ENCODE measurements around the gene HMCN1.
"Not testable (repeated sequence)": the region's sequence is repeated elsewhere in the genome, so short reads cannot be mapped to it uniquely, and the experiment has no call there.

The HMCN1 gene

DNA sequence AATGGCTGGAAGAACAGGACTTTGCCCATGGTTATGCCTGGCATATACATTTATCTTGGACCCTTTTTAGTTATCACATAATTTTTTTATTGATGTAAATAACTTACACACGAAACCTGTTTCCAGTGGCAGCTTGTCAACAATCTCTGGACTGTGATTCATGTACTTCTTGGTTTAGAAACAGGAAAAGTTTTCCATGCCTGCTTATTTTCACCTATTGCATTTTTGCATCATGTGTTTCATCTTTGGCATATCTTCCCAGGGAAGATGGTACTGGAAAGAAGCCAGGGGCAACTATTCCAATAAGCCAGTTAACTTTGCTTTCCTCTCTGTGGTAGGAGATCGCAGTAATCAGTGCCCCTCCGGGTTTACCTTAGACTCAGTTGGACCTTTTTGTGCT lies 430.6 kb downstream of the HMCN1 start:
- no peak for DNase-seq

DNA sequence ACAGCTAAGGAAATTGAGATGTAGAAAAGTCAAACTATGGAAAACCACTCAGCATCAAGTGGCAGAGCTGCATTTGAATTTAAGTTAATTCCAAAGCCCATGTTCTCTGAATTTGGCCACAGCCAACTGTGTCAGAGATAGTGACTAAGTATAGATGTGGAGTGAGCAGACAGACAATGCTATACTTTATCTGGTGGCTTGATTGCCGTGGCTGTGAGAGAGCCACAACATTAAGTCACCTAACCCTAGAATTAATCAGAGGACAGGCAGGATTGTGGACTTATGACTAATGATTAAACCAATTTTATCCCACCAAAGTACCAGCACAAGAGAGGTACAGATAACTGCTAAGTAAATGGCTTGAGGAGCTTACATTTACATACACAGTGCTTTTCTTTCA lies 431.1 kb downstream of the HMCN1 start:
- no peak for DNase-seq

- DNase-seq, result no peak
Measured at GRCh38 chr1:186167096-186167668, 433.0 kb downstream of the HMCN1 start.

DNA sequence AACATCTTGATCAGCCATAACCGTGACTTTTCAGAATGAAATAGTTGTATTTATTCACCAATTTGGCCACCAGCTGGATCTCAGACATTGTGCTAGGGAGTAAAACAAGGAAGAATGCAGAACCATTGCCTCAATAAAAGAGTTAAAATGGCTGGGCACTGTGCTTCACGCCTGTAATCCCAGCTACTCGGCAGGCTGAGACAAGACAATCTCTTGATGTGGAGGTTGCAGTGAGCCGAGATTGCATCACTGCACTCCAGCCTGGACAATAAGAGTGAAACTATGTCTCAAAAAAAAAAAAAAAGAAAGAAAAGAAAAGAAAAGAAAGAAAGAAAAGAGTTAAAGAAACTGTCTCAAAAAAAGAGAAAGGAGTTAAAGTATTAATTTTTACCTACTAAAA lies 441.4 kb downstream of the HMCN1 start:
- no peak for DNase-seq

GRCh38 chr1:186178426-186179043 lies 444.3 kb downstream of the HMCN1 start:
- no peak for DNase-seq

DNA sequence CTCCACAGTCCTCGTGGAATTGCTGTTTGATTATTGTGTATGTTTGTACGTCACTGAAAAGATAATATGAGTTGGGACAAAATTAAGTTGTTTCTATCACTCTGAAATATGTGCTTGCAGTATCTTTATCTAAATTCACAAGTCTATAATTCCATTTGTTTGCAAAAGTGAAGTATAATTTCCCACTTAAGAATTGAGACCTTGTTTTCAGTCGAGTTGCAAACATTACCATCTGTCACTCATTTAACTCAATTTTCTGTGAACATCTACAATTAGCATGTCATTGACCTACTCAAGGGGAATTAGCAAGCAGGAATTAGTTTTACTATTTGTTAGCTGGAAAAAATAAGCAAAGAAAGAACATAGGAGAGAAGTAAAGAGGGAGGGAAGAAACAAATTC lies 445.0 kb downstream of the HMCN1 start:
- DNase-seq, result no peak

GRCh38 chr1:186183219-186183618 lies 449.0 kb downstream of the HMCN1 start:
- DNase-seq, result no peak

DNA sequence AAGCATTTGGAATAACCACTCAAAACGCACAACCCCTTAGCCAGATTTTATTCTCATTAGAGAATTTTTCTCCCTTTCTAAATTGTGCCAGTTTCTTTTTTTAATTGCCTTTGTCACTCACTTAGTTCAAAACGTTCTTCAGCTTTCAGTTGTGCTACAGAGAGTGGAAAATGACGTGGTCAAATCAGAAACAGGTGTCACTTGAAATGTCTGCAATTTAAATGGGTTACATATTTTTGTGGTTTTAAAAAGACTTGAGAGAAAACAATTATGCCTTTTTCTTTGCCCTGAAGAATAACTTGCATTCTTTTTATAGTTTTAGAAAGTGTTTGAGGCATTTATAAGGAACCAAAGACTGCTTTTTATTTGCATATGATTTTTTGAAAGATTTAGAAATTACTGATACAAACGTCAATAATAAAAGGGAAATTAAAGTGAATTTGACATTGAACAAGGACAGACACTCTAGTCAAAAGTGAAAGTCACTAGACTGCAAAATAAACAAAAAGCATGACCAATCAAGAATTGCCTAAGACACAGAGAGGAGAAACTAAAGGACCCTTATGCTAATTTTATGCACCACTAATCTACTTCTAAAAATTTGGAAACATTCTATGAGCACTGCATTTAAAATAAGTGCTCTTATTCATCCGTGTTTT lies 449.9 kb downstream of the HMCN1 start:
- no peak for DNase-seq

DNA sequence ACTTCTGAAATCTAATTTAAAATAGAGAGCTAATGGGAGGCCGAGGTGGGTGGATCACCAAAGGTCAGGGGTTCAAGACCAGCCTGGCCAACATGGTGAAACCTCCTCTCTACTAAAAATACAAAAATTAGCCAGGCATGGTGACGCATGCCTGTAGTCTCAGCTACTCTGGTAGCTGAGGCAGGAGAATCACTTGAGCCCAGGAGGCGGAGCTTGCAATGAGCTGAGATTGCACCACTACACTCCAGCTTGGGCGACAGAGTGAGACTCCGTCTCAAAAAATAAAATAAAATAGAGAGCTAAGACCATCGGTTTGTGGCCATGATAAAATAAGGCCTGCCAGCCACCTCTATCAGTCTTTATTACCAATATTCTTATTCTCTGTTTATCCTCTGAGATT lies 452.1 kb downstream of the HMCN1 start:
- DNase-seq, result not testable (repeated sequence)

DNA sequence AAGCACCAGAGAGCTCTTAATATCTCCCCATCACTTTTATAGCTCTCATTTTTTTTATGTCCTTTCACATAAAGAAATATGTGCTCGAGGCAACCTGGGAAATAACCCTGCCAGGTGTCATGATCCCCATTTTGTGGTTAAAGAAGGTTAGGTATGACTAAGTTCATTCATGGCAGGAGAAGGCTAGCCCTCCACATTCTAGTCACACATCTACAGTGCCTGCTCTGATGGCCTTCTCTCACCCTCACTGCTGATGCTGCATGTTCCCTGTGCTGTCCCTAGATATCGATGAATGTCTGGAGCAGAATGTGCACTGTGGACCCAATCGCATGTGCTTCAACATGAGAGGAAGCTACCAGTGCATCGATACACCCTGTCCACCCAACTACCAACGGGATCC lies 453.4 kb downstream of the HMCN1 start:
- no peak for DNase-seq

DNA sequence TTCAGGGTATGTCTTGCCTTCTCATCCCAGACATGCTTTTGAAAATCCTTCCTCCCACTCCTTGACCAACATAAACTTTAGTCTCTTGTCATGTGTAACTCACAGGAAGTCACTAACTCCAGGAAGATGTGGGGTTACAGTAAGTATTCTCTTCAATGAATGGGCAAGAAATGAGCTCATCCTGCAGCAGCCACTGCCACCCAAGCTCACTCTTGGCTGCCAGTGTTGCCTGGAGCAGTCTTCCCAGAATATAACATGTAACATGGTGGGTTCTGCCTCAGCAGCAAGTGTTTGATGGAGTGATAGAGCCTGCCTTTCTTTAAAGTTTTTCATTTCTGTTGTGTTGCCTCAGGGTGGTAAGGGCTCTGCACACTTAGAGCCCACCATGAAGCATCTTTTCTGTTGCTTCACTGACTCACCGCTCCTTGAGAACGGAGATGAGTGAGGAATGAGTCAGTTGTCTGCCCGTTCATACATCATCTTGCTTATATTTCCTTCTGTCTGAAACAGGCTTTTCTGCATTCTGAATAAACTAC lies 453.9 kb downstream of the HMCN1 start:
- no peak for DNase-seq

- DNase-seq, result no peak
Measured at GRCh38 chr1:186188736-186189135, 454.5 kb downstream of the HMCN1 start.

GRCh38 chr1:186189156-186189555 lies 455.0 kb downstream of the HMCN1 start:
- DNase-seq, result no peak

DNA sequence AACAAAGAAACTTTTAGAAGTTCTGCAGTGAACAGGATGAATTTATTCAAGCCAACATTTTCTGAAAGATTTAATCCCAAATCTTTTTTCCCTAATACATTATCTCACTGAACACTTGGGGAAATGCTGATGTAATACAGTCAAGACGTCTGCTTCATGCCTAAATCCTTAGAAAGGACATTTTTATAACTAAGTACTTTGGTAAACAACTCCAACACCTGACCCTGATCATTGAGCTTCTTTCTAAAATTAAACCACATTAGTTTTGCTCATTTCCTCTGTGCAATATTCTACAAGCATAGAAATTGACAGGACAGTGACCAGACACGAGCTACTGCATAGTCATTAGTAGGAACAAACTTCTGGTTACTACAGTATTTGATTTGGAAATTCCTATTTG lies 457.3 kb downstream of the HMCN1 start:
- DNase-seq, result no peak

DNA sequence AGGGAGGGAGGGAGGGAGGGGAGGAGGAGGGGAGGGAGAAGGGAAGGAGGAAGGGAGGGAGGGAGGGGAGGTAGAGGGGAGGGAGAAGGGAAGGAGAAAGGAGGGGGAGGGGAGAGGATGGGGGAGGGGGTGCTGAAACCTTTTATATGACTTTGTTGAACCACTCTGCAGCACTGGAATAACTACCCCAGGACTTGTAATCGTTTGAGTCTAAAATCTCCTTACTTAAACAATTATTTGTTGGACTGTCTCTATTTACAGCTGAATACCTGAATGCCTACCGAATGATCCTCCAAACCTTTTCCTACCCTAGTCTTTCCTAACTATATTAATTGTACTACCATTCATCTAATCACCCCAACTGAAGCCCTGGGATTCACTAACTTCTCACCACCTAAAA lies 459.0 kb downstream of the HMCN1 start:
- DNase-seq, result no peak

- DNase-seq, result no peak
Measured at GRCh38 chr1:186194107-186194756, 460.0 kb downstream of the HMCN1 start.

- DNase-seq, result no peak
Measured at GRCh38 chr1:186195377-186195931, 461.3 kb downstream of the HMCN1 start.

GRCh38 chr1:186202271-186202764 lies 468.1 kb downstream of the HMCN1 start:
- DNase-seq, result no peak

GRCh38 chr1:186202776-186203175 lies 468.6 kb downstream of the HMCN1 start:
- no peak for DNase-seq

DNA sequence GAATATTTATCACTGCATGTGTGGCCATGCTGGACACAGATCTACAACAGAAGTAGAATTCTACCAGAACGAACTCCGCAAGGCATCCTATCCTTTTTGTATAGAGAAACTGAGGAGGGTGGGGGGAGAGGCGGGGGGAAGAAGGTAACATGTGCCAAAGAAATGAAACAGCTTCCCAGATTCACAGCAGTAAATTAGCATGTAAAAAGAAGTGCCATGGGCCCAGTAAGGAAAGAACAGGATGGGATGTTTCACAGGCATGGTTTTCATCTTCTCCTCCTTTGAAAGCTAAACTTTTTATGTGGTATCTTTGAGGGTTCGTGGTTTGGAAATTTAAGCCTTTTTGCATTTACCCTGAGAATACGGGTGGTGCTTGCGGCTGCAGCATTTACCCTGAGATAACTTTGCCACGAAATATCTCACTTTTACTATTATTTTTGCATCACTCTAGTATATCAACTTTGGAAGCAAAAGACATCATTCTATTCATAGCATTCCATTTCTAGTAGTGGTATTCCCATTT lies 471.9 kb downstream of the HMCN1 start:
- DNase-seq, result no peak

- no peak for DNase-seq
Measured at GRCh38 chr1:186207391-186208085, 473.3 kb downstream of the HMCN1 start.

- no peak for DNase-seq
Measured at GRCh38 chr1:186208405-186209129, 474.4 kb downstream of the HMCN1 start.
